Measurements from ENCODE around the gene SNX9.

DNA sequence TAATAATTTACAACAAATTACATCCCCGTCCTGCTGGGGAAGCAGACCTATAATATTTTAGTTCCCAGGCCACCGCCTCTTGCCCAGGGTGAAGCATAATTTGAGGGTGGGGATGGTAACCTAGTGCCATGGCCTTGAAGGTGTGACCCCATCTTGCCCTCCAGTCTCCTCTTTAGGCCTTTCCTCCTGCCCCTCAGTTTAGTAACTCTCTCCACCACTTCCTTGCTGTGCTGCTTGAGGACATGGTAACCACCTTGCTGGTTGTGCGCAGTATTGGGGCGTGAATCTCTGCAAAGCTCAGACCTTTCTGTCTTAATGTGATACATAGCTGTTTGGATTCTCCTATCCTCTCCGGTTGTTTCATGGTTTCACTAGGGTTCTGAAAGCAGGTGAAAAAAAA, 16.6 kb downstream of the SNX9 start:
- TF ChIP-seq, protein P1, sequence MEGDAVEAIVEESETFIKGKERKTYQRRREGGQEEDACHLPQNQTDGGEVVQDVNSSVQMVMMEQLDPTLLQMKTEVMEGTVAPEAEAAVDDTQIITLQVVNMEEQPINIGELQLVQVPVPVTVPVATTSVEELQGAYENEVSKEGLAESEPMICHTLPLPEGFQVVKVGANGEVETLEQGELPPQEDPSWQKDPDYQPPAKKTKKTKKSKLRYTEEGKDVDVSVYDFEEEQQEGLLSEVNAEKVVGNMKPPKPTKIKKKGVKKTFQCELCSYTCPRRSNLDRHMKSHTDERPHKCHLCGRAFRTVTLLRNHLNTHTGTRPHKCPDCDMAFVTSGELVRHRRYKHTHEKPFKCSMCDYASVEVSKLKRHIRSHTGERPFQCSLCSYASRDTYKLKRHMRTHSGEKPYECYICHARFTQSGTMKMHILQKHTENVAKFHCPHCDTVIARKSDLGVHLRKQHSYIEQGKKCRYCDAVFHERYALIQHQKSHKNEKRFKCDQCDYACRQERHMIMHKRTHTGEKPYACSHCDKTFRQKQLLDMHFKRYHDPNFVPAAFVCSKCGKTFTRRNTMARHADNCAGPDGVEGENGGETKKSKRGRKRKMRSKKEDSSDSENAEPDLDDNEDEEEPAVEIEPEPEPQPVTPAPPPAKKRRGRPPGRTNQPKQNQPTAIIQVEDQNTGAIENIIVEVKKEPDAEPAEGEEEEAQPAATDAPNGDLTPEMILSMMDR (conservative IDR thresholded peaks at IDR 0.05) = no peak
- TF ChIP-seq ZFX (IDR thresholded peaks at IDR 0.05) = no peak
